GM20431 (cell line): Measurements from ENCODE around the gene SDK2.

ENCODE experiments used
- in situ Hi-C: fragments of 300-500 bp; cut with MseI, MboI; formaldehyde crosslinking; loops from one replicate; pipeline ENCODE4 v1.15.0; 2020; ENCODE audit warnings: low sequenced_read_pairs; ENCODE audit not compliant: unreplicated experiment

The SDK2 gene

GRCh38 chr17:73285603-73285908 is 358.7 kb downstream of the SDK2 start:
- in situ Hi-C loops: no loop called here

GRCh38 chr17:73284906-73285602 is 359.2 kb downstream of the SDK2 start:
- in situ Hi-C loops: no loop called here
